HepG2 (cell line): Measurements from ENCODE around the gene BPIFB2. TPM values are rescaled to one million over a fixed set of nuclear protein-coding genes. Genes with fewer than 3 reads are reported as not detected.
A peak's percentile ranks its signal among the peaks of the same experiment; 100 is the strongest.

ENCODE experiments used
- BCL6 ChIP-seq: IDR thresholded peaks from 2 replicates; pipeline ENCODE4 v1.6.1; 2016; ENCODE audit warnings: missing genetic modification reagents, missing compliant biosample characterization
- HES4 ChIP-seq: sonication (generic); formaldehyde crosslinking; IDR thresholded peaks from 2 replicates; pipeline ENCODE4 v1.9.0; 2021; ENCODE audit warnings: mild to moderate bottlenecking, missing genetic modification reagents, borderline replicate concordance
- HNF4G ChIP-seq, 2 experiments: sonication (generic) in 1 of 2; formaldehyde crosslinking in 1 of 2; IDR thresholded peaks; 2 replicates each; pipeline versions ENCODE4 v1.4.0 to v1.6.1; 2011 to 2020; ENCODE audit warnings: borderline replicate concordance in 2 of 2, low read depth in 2 of 2, mild to moderate bottlenecking in 2 of 2, low read length in 1 of 2, missing genetic modification reagents in 1 of 2, moderate library complexity in 1 of 2
- KDM3A ChIP-seq: IDR thresholded peaks from 2 replicates; pipeline ENCODE4 v1.6.1; 2018; ENCODE audit warnings: low read depth, missing compliant biosample characterization
- KLF9 ChIP-seq: IDR thresholded peaks from 2 replicates; pipeline ENCODE4 v1.6.1; 2016; ENCODE audit warnings: low read depth
- NBN ChIP-seq: fragments of 450-650 bp; conservative IDR thresholded peaks from 2 replicates; pipeline ENCODE4 v1.6.1; 2017
- NFE2L2 ChIP-seq: fragments of 150-350 bp; IDR thresholded peaks from 2 replicates; pipeline ENCODE4 v1.6.1; 2014; ENCODE audit warnings: low read length
- PAF1 ChIP-seq: IDR thresholded peaks from 2 replicates; pipeline ENCODE4 v1.6.1; 2016; ENCODE audit warnings: missing genetic modification reagents, missing compliant biosample characterization
- ZNF121 ChIP-seq: sonication (generic); formaldehyde crosslinking; IDR thresholded peaks from 2 replicates; pipeline ENCODE4 v1.5.0; 2020; ENCODE audit warnings: mild to moderate bottlenecking, missing genetic modification reagents
- ZNF253 ChIP-seq: sonication (generic); formaldehyde crosslinking; IDR thresholded peaks from 2 replicates; pipeline ENCODE4 v1.8.0; 2022; ENCODE audit warnings: mild to moderate bottlenecking, missing genetic modification reagents, borderline replicate concordance
- ZNF335 ChIP-seq: sonication (generic); formaldehyde crosslinking; IDR thresholded peaks from 2 replicates; pipeline ENCODE4 v1.4.0; 2020; ENCODE audit warnings: missing genetic modification reagents
- ZNF441 ChIP-seq: sonication (generic); formaldehyde crosslinking; IDR thresholded peaks from 2 replicates; pipeline ENCODE4 v1.7.0; 2021; ENCODE audit warnings: missing genetic modification reagents, borderline replicate concordance
- ZNF670 ChIP-seq: sonication (generic); formaldehyde crosslinking; IDR thresholded peaks from 2 replicates; pipeline ENCODE4 v1.8.0; 2022; ENCODE audit warnings: mild to moderate bottlenecking, missing genetic modification reagents, borderline replicate concordance
- ZNF75D ChIP-seq: sonication (generic); formaldehyde crosslinking; IDR thresholded peaks from 2 replicates; pipeline ENCODE4 v1.8.1; 2023; ENCODE audit warnings: missing genetic modification reagents, mild to moderate bottlenecking, borderline replicate concordance
- ZNF768 ChIP-seq: sonication (generic); formaldehyde crosslinking; IDR thresholded peaks from 2 replicates; pipeline ENCODE4 v1.4.0; 2020; ENCODE audit warnings: missing genetic modification reagents
- polyA plus RNA-seq, 8 experiments: library from polyadenylated mRNA; depleted of rRNA in 3 of 8; stranded (reverse) in 7 of 8; unstranded in 1 of 8; fragments of >200 nt; fragmentation: Illumina TruSeq in 4 of 8; extraction: Trizol in 4 of 8; gene quantifications; 2 replicates each; pipeline versions ENCODE4 v1.2.1 to v1.2.3, GENCODE V29; 2011 to 2016; ENCODE audit warnings: low read depth in 4 of 8, missing spikeins in 1 of 8, mixed read lengths in 1 of 8; ENCODE audit not compliant: insufficient read depth in 1 of 8
- total RNA-seq, 5 experiments: library from RNA; depleted of rRNA; stranded (reverse); fragments of >200 nt; fragmentation: Illumina TruSeq; extraction: Trizol; gene quantifications; 2 replicates each; pipeline ENCODE4 v1.2.3, GENCODE V29; 2016; ENCODE audit warnings: low read depth in 1 of 5
- TF ChIP-seq, protein P1 (sequence below): sonication (generic); formaldehyde crosslinking; IDR thresholded peaks from 2 replicates; pipeline ENCODE4 v1.4.0; 2020; ENCODE audit warnings: missing genetic modification reagents
- TF ChIP-seq, protein P2 (sequence below): sonication (generic); formaldehyde crosslinking; IDR thresholded peaks from 2 replicates; pipeline ENCODE4 v1.4.0; 2020; ENCODE audit warnings: mild to moderate bottlenecking, missing genetic modification reagents
- TF ChIP-seq, protein P3 (sequence below): sonication (generic); formaldehyde crosslinking; IDR thresholded peaks from 2 replicates; pipeline ENCODE4 v1.4.0; 2020; ENCODE audit warnings: mild to moderate bottlenecking, missing genetic modification reagents
- TF ChIP-seq, protein P4 (sequence below): sonication (generic); formaldehyde crosslinking; IDR thresholded peaks from 2 replicates; pipeline ENCODE4 v1.4.0; 2020; ENCODE audit warnings: mild to moderate bottlenecking, missing genetic modification reagents, borderline replicate concordance

BPIFB2 gene
- total and polyA plus RNA-seq, 2 of the 13 experiments (the other 11 are each of a cell fraction or from before 2014, with no cell fraction given), result 54.5 to 902 TPM

DNA sequence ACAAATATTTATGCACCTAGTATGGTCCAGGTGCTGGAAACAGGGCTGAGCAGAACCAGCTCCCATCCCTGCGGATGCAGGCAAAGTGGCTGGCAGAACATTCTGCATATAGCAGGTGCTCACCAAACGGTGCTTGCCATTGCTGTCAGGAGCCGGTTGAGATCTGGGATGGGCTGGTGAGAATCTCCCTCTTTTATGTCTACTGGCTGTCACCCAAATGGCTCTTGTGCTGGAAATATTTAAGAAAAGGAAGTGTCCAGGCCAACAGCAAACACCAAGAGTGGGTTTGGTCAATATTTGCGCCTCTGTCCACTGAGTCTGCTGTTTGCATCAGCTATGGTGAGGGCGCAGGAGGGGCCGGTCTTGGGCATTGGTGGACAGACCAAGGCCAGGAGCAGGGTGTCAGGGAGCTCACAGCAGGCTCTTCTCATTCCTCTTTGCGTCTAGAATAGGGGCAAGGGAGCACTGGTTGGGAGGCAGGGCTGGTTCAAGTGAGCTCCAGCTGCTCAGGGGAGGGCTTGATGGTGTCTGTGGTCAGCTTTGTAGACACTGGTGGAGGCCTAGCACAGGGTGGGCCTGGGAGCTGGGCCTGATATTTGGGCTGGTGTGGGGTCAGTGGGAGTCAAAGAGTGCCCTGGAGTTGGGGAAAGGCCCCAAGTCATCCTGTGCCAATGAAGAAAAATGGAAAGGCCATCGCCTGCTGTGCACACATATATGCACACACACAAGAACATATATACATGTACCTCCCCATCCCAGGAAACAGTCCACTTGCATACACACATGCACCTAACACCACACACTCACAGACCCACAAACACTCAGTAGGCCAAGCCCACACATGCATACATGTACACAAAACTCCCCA is 1.4 kb upstream of the BPIFB2 start (continued):
- TF ChIP-seq, protein P1, sequence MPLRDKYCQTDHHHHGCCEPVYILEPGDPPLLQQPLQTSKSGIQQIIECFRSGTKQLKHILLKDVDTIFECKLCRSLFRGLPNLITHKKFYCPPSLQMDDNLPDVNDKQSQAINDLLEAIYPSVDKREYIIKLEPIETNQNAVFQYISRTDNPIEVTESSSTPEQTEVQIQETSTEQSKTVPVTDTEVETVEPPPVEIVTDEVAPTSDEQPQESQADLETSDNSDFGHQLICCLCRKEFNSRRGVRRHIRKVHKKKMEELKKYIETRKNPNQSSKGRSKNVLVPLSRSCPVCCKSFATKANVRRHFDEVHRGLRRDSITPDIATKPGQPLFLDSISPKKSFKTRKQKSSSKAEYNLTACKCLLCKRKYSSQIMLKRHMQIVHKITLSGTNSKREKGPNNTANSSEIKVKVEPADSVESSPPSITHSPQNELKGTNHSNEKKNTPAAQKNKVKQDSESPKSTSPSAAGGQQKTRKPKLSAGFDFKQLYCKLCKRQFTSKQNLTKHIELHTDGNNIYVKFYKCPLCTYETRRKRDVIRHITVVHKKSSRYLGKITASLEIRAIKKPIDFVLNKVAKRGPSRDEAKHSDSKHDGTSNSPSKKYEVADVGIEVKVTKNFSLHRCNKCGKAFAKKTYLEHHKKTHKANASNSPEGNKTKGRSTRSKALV (CRISPR knock-in tag), result peak; percentile 96
- TF ChIP-seq NBN, result no peak
- no peak for TF ChIP-seq PAF1
- TF ChIP-seq ZNF768 (CRISPR knock-in tag), result peak; percentile 46
- peak; percentile 91 for TF ChIP-seq ZNF335 (CRISPR knock-in tag)
- peak; percentile 85; the same call in 1 of the 2 replicates for TF ChIP-seq ZNF253 (CRISPR knock-in tag)
- TF ChIP-seq NFE2L2, result no peak
- TF ChIP-seq KDM3A (CRISPR knock-in tag), result peak; percentile 92
- TF ChIP-seq, protein P2, sequence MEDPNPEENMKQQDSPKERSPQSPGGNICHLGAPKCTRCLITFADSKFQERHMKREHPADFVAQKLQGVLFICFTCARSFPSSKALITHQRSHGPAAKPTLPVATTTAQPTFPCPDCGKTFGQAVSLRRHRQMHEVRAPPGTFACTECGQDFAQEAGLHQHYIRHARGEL (CRISPR knock-in tag), result no peak
- TF ChIP-seq ZNF75D (CRISPR knock-in tag), result no peak
- TF ChIP-seq ZNF670 (CRISPR knock-in tag), result no peak
- no peak for TF ChIP-seq KLF9 (CRISPR knock-in tag)
- peak; percentile 33; the same call in 1 of the 2 replicates for TF ChIP-seq HNF4G (IDR thresholded peaks at IDR 0.05; ENCODE audit: borderline replicate concordance, low read depth, low read length)
- TF ChIP-seq HNF4G (CRISPR knock-in tag; IDR thresholded peaks at IDR 0.05; ENCODE audit: borderline replicate concordance, low read depth), result peak; percentile 87; the same call in 1 of the 2 replicates
- peak; percentile 86 for TF ChIP-seq ZNF441 (CRISPR knock-in tag)
- TF ChIP-seq BCL6 (CRISPR knock-in tag), result peak; percentile 92
- TF ChIP-seq HES4 (CRISPR knock-in tag), result no peak
- TF ChIP-seq, protein P3, sequence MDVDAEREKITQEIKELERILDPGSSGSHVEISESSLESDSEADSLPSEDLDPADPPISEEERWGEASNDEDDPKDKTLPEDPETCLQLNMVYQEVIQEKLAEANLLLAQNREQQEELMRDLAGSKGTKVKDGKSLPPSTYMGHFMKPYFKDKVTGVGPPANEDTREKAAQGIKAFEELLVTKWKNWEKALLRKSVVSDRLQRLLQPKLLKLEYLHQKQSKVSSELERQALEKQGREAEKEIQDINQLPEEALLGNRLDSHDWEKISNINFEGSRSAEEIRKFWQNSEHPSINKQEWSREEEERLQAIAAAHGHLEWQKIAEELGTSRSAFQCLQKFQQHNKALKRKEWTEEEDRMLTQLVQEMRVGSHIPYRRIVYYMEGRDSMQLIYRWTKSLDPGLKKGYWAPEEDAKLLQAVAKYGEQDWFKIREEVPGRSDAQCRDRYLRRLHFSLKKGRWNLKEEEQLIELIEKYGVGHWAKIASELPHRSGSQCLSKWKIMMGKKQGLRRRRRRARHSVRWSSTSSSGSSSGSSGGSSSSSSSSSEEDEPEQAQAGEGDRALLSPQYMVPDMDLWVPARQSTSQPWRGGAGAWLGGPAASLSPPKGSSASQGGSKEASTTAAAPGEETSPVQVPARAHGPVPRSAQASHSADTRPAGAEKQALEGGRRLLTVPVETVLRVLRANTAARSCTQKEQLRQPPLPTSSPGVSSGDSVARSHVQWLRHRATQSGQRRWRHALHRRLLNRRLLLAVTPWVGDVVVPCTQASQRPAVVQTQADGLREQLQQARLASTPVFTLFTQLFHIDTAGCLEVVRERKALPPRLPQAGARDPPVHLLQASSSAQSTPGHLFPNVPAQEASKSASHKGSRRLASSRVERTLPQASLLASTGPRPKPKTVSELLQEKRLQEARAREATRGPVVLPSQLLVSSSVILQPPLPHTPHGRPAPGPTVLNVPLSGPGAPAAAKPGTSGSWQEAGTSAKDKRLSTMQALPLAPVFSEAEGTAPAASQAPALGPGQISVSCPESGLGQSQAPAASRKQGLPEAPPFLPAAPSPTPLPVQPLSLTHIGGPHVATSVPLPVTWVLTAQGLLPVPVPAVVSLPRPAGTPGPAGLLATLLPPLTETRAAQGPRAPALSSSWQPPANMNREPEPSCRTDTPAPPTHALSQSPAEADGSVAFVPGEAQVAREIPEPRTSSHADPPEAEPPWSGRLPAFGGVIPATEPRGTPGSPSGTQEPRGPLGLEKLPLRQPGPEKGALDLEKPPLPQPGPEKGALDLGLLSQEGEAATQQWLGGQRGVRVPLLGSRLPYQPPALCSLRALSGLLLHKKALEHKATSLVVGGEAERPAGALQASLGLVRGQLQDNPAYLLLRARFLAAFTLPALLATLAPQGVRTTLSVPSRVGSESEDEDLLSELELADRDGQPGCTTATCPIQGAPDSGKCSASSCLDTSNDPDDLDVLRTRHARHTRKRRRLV (CRISPR knock-in tag), result peak; percentile 88; the same call in 1 of the 2 replicates
- no peak; the same call in none of the 2 replicates for TF ChIP-seq ZNF121 (CRISPR knock-in tag)
- TF ChIP-seq, protein P4, sequence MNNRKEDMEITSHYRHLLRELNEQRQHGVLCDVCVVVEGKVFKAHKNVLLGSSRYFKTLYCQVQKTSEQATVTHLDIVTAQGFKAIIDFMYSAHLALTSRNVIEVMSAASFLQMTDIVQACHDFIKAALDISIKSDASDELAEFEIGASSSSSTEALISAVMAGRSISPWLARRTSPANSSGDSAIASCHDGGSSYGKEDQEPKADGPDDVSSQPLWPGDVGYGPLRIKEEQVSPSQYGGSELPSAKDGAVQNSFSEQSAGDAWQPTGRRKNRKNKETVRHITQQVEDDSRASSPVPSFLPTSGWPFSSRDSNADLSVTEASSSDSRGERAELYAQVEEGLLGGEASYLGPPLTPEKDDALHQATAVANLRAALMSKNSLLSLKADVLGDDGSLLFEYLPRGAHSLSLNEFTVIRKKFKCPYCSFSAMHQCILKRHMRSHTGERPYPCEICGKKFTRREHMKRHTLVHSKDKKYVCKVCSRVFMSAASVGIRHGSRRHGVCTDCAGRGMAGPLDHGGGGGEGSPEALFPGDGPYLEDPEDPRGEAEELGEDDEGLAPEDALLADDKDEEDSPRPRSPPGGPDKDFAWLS (CRISPR knock-in tag), result no peak
